Naive thymus-derived CD8-positive, alpha-beta T cell (primary cell): Measurements from ENCODE around the gene AGT. TPM values are rescaled to one million over a fixed set of nuclear protein-coding genes. Genes with fewer than 3 reads are reported as not detected.
"Not testable (repeated sequence)": the region's sequence is repeated elsewhere in the genome, so short reads cannot be mapped to it uniquely, and the experiment has no call there.

Experiments used
- ATAC-seq, 2 donors: fragments of 150-1000 bp; cut with Tn5 transposase in 1 of 2; sonication (Bioruptor Pico), chemical (Tn5 transposase) in 1 of 2; 1 replicate in 1 of 2; 2 replicates in 1 of 2; pipeline ENCODE4 v1.10.0; 2021; ENCODE audit warnings: mild to moderate bottlenecking in 2 of 2, moderate library complexity in 2 of 2
- POLR2A ChIA-PET: fragments of 350-600 bp; sonication (Branson Sonifier 250); formaldehyde crosslinking; loops from one replicate; lab custom pipeline; 2021; ENCODE audit warnings: antibody characterized with exemption; lab: Charles Lee
- DNase-seq, 10 donors: peaks; one replicate each; pipeline versions ENCODE4 v3.0.0 to v3.0.0-alpha.2; 2020 to 2022
- H3K27ac Mint-ChIP-seq, 10 donors: one replicate each; pipeline ENCODE4 v1.8.0; 2020 to 2022; ENCODE audit warnings: mild to moderate bottlenecking in 10 of 10, mixed read lengths in 10 of 10, moderate library complexity in 4 of 10, inconsistent platforms in 1 of 10
- H3K27me3 Mint-ChIP-seq, 5 donors: one replicate each; pipeline ENCODE4 v1.8.0; 2021 to 2022; ENCODE audit warnings: mixed read lengths in 5 of 5
- H3K36me3 Mint-ChIP-seq, 3 donors: one replicate each; pipeline ENCODE4 v1.8.0; 2020 to 2022; ENCODE audit warnings: mixed read lengths in 3 of 3, mild to moderate bottlenecking in 2 of 3, inconsistent platforms in 1 of 3
- H3K4me1 Mint-ChIP-seq, 4 donors: one replicate each; pipeline ENCODE4 v1.8.0; 2021 to 2022; ENCODE audit warnings: mixed read lengths in 4 of 4
- H3K4me3 Mint-ChIP-seq, 10 donors: one replicate each; pipeline ENCODE4 v1.8.0; 2020 to 2022; ENCODE audit warnings: mild to moderate bottlenecking in 10 of 10, mixed read lengths in 10 of 10, moderate library complexity in 6 of 10, inconsistent platforms in 1 of 10
- H3K9me3 Mint-ChIP-seq, 9 donors: one replicate each; pipeline ENCODE4 v1.8.0; 2020 to 2022; ENCODE audit warnings: mixed read lengths in 9 of 9, mild to moderate bottlenecking in 3 of 9, inconsistent platforms in 1 of 9, moderate library complexity in 1 of 9
- polyA plus RNA-seq, 3 donors: library from polyadenylated mRNA; unstranded; fragments of 300-500 nt; fragmentation: Illumina TruSeq; gene quantifications; one replicate each; pipeline ENCODE4 v1.2.3, GENCODE V29; 2021
- total RNA-seq, 8 experiments: library from RNA in 2 of 8; stranded (reverse) in 2 of 8; gene quantifications; one replicate each; pipeline ENCODE4 v1.2.3 and lab custom pipeline; 2021 to 2026

AGT gene
- total and polyA plus RNA-seq, 5 experiments from 2014 or later = not detected

- DNase-seq (no peak), ATAC-seq (no peak)
- Mint-ChIP-seq H3K9me3 (peaks cover 0 to 9% (median 1%) of the 10 kb centered on the region in 9 donors), H3K4me1 (no peaks in the 10 kb centered on the region), H3K27me3 (peaks cover 11 to 48% (median 20%) of the 10 kb centered on the region in 5 donors), H3K36me3 (peaks cover 0 to 8% (median 0%) of the 10 kb centered on the region in 3 donors), H3K4me3 (no peak overlapping the region), H3K27ac (no peak overlapping the region)
- POLR2A ChIA-PET = no interaction called here
Observed at GRCh38 chr1:230735447-230735846, 21.5 kb upstream of the AGT start.

- ATAC-seq = no peak
- no peak overlapping the region for H3K27ac Mint-ChIP-seq
- H3K27me3 Mint-ChIP-seq = peaks cover 7 to 24% (median 10%) of the 10 kb centered on the region in 5 donors
- no peak overlapping the region for H3K4me3 Mint-ChIP-seq
- H3K9me3 Mint-ChIP-seq = peaks cover 0 to 15% (median 0%) of the 10 kb centered on the region in 9 donors
- no peak for DNase-seq
- POLR2A ChIA-PET = no interaction called here
- H3K4me1 Mint-ChIP-seq = no peaks in the 10 kb centered on the region
- H3K36me3 Mint-ChIP-seq = peaks cover 0 to 4% (median 0%) of the 10 kb centered on the region in 3 donors
Observed at GRCh38 chr1:230730977-230731376, 17.1 kb upstream of the AGT start.

- POLR2A ChIA-PET = no interaction called here
- no peak overlapping the region for H3K27ac Mint-ChIP-seq
Observed at GRCh38 chr1:230728710-230729392, 14.9 kb upstream of the AGT start.

GRCh38 chr1:230725256-230726012, 11.5 kb upstream of the AGT start:
- no peak overlapping the region for H3K27ac Mint-ChIP-seq
- ATAC-seq = no peak
- peaks cover 0 to 17% (median 12%) of the 10 kb centered on the region in 5 donors for H3K27me3 Mint-ChIP-seq
- H3K4me1 Mint-ChIP-seq = no peaks in the 10 kb centered on the region
- peaks cover 0 to 10% (median 0%) of the 10 kb centered on the region in 3 donors for H3K36me3 Mint-ChIP-seq
- no peak overlapping the region for H3K4me3 Mint-ChIP-seq
- POLR2A ChIA-PET = no interaction called here
- no peak for DNase-seq
- peaks cover 0 to 26% (median 6%) of the 10 kb centered on the region in 9 donors for H3K9me3 Mint-ChIP-seq

More at GRCh38 chr1:230728710-230729392, 14.9 kb upstream of the AGT start:
- DNase-seq (no peak), ATAC-seq (no peak)
- Mint-ChIP-seq H3K27me3 (peaks cover 0 to 19% (median 7%) of the 10 kb centered on the region in 5 donors), H3K36me3 (peaks cover 0 to 4% (median 0%) of the 10 kb centered on the region in 3 donors), H3K4me3 (no peak overlapping the region), H3K9me3 (peaks cover 0 to 15% (median 0%) of the 10 kb centered on the region in 9 donors), H3K4me1 (no peaks in the 10 kb centered on the region)

GRCh38 chr1:230721849-230722522, 8.1 kb upstream of the AGT start:
- DNase-seq, ATAC-seq, H3K36me3 Mint-ChIP-seq, H3K4me3 Mint-ChIP-seq, H3K4me1 Mint-ChIP-seq, POLR2A ChIA-PET, H3K27ac Mint-ChIP-seq: not testable (repeated sequence)
- Mint-ChIP-seq H3K27me3 (peaks cover 0 to 11% (median 9%) of the 10 kb centered on the region in 5 donors), H3K9me3 (peaks cover 0 to 21% (median 5%) of the 10 kb centered on the region in 9 donors)

GRCh38 chr1:230717251-230717650, 3.3 kb upstream of the AGT start:
- Mint-ChIP-seq H3K36me3 (peaks cover 0 to 11% (median 0%) of the 10 kb centered on the region in 3 donors), H3K4me1 (no peaks in the 10 kb centered on the region), H3K4me3 (no peak overlapping the region), H3K27me3 (peaks cover 8 to 30% (median 17%) of the 10 kb centered on the region in 5 donors), H3K9me3 (peaks cover 0 to 26% (median 9%) of the 10 kb centered on the region in 9 donors), H3K27ac (no peak overlapping the region)
- ATAC-seq = no peak
- no peak for DNase-seq
- POLR2A ChIA-PET = no interaction called here

GRCh38 chr1:230716453-230716852, 2.5 kb upstream of the AGT start:
- peaks cover 0 to 22% (median 7%) of the 10 kb centered on the region in 9 donors for H3K9me3 Mint-ChIP-seq
- ATAC-seq, H3K27ac Mint-ChIP-seq, POLR2A ChIA-PET, DNase-seq, H3K4me1 Mint-ChIP-seq, H3K36me3 Mint-ChIP-seq, H3K4me3 Mint-ChIP-seq: not testable (repeated sequence)
- peaks cover 5 to 30% (median 17%) of the 10 kb centered on the region in 5 donors for H3K27me3 Mint-ChIP-seq

- Mint-ChIP-seq H3K4me1 (no peaks in the 10 kb centered on the region), H3K9me3 (peaks cover 0 to 19% (median 7%) of the 10 kb centered on the region in 9 donors), H3K4me3 (no peak overlapping the region), H3K36me3 (peaks cover 0 to 5% (median 0%) of the 10 kb centered on the region in 3 donors), H3K27ac (no peak overlapping the region), H3K27me3 (peaks cover 3 to 30% (median 17%) of the 10 kb centered on the region in 5 donors)
- ATAC-seq (no peak), DNase-seq (no peak)
- POLR2A ChIA-PET = no interaction called here
Observed at GRCh38 chr1:230715510-230715909, 1.6 kb upstream of the AGT start.

- no peak for ATAC-seq
- Mint-ChIP-seq H3K4me1 (peaks cover 0 to 2% (median 0%) of the 10 kb centered on the region in 4 donors), H3K4me3 (no peak overlapping the region), H3K27ac (no peak overlapping the region), H3K36me3 (peaks cover 0 to 5% (median 0%) of the 10 kb centered on the region in 3 donors), H3K9me3 (peaks cover 0 to 18% (median 6%) of the 10 kb centered on the region in 9 donors), H3K27me3 (peaks cover 2 to 30% (median 13%) of the 10 kb centered on the region in 5 donors)
- POLR2A ChIA-PET = no interaction called here
- DNase-seq = no peak
Observed at GRCh38 chr1:230713547-230713914, 391 bp downstream of the AGT start.

- H3K9me3 Mint-ChIP-seq = peaks cover 0 to 14% (median 6%) of the 10 kb centered on the region in 9 donors
- no peak overlapping the region for H3K4me3 Mint-ChIP-seq
- ATAC-seq (no peak), DNase-seq (no peak)
- H3K27me3 Mint-ChIP-seq = peaks cover 2 to 30% (median 15%) of the 10 kb centered on the region in 5 donors
- H3K4me1 Mint-ChIP-seq = peaks cover 0 to 3% (median under 1%) of the 10 kb centered on the region in 4 donors
- peak overlapping the region in 2 of 10 donors; percentile 1 to 9 for H3K27ac Mint-ChIP-seq
- peaks cover 0 to 5% (median 0%) of the 10 kb centered on the region in 3 donors for H3K36me3 Mint-ChIP-seq
- POLR2A ChIA-PET = no interaction called here
Observed at GRCh38 chr1:230713138-230713537, 784 bp downstream of the AGT start.

- no peak for DNase-seq
- POLR2A ChIA-PET = no interaction called here
- ATAC-seq = no peak
- Mint-ChIP-seq H3K4me1 (peaks cover 2 to 9% (median 4%) of the 10 kb centered on the region in 4 donors), H3K27me3 (peaks cover 4 to 36% (median 18%) of the 10 kb centered on the region in 5 donors), H3K36me3 (peaks cover 0 to 5% (median 0%) of the 10 kb centered on the region in 3 donors), H3K4me3 (no peak overlapping the region), H3K9me3 (peaks cover 0 to 14% (median 6%) of the 10 kb centered on the region in 9 donors), H3K27ac (peak overlapping the region in 1 of 10 donors; percentile 1)
Observed at GRCh38 chr1:230712470-230712942, 1.4 kb downstream of the AGT start.

GRCh38 chr1:230711245-230711644, 2.7 kb downstream of the AGT start:
- Mint-ChIP-seq H3K9me3 (peaks cover 0 to 8% (median 2%) of the 10 kb centered on the region in 9 donors), H3K27me3 (peaks cover 4 to 45% (median 26%) of the 10 kb centered on the region in 5 donors), H3K36me3 (no peaks in the 10 kb centered on the region), H3K4me1 (peaks cover 2 to 10% (median 4%) of the 10 kb centered on the region in 4 donors), H3K27ac (no peak overlapping the region), H3K4me3 (no peak overlapping the region)
- POLR2A ChIA-PET = no interaction called here
- ATAC-seq (no peak), DNase-seq (no peak)
